ENCODE results near the gene MORF4L1.
"Not testable (repeated sequence)": the region's sequence is repeated elsewhere in the genome, so short reads cannot be mapped to it uniquely, and the experiment has no call there.

DNA sequence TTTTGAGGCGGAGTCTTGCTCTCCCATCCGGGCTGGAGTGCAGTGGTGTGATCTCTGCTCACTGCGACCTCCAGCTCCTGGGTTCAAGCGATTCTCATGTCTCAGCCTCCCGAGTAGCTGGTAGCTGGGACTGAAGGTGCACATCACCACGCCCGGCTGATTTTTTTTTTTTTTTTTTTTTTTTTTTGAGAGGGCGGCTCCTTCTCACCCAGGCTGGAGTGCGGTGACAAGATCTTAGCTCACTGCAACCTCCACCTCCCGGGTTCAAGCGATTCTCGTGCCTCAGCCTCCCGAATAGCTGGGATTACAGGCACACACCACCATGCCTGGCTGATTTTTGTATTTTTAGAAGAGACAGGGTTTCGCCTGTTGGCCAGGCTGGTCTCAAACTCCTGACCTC, 4.3 kb downstream of the MORF4L1 start:
- TF ChIP-seq, protein P1, sequence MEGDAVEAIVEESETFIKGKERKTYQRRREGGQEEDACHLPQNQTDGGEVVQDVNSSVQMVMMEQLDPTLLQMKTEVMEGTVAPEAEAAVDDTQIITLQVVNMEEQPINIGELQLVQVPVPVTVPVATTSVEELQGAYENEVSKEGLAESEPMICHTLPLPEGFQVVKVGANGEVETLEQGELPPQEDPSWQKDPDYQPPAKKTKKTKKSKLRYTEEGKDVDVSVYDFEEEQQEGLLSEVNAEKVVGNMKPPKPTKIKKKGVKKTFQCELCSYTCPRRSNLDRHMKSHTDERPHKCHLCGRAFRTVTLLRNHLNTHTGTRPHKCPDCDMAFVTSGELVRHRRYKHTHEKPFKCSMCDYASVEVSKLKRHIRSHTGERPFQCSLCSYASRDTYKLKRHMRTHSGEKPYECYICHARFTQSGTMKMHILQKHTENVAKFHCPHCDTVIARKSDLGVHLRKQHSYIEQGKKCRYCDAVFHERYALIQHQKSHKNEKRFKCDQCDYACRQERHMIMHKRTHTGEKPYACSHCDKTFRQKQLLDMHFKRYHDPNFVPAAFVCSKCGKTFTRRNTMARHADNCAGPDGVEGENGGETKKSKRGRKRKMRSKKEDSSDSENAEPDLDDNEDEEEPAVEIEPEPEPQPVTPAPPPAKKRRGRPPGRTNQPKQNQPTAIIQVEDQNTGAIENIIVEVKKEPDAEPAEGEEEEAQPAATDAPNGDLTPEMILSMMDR (IDR thresholded peaks at IDR 0.05), result not testable (repeated sequence)
- not testable (repeated sequence) for TF ChIP-seq POLR2A (IDR thresholded peaks at IDR 0.05)
